Right lobe of liver (tissue), 6 donors: ENCODE measurements around the gene PMF1. TPM values are rescaled to one million over a fixed set of nuclear protein-coding genes. Genes with fewer than 3 reads are reported as not detected.

Experiments
- ATAC-seq, 4 donors: fragments of 200-7000 bp; cut with Tn5 transposase; one replicate each; pipeline ENCODE4 v1.9.1; 2020; ENCODE audit warnings: mild to moderate bottlenecking in 4 of 4, moderate library complexity in 4 of 4
- DNase-seq, 3 donors: peaks; one replicate each; pipeline ENCODE4 v3.0.0-alpha.2; 2020
- H3K27ac ChIP-seq, 3 donors: fragments of 200-600 bp; one replicate each; pipeline ENCODE4 v1.8.0; 2022
- H3K27me3 ChIP-seq, 2 donors: fragments of 200-600 bp; one replicate each; pipeline ENCODE4 v1.8.0; 2022
- H3K36me3 ChIP-seq, 4 donors: fragments of 200-600 bp; sonication (generic) in 1 of 4; one replicate each; pipeline versions ENCODE4 v1.5.1 to v1.8.0; 2017 to 2022; ENCODE audit warnings: control low read depth in 1 of 4
- H3K4me1 ChIP-seq, 4 donors: fragments of 200-600 bp; sonication (generic) in 1 of 4; one replicate each; pipeline versions ENCODE4 v1.5.1 to v1.8.0; 2017 to 2022; ENCODE audit warnings: control low read depth in 1 of 4
- H3K4me3 ChIP-seq, 3 donors: fragments of 200-600 bp; one replicate each; pipeline ENCODE4 v1.8.0; 2022
- H3K9me3 ChIP-seq, 4 donors: fragments of 200-600 bp; sonication (generic) in 1 of 4; one replicate each; pipeline versions ENCODE4 v1.5.1 to v1.8.0; 2017 to 2022; ENCODE audit warnings: control low read depth in 1 of 4
- POLR2A ChIP-seq: fragments of 450-650 bp; IDR thresholded peaks from one replicate; pipeline ENCODE4 v1.6.1; 2017; ENCODE audit warnings: antibody characterized with exemption, mild to moderate bottlenecking
- WGBS: methylation state at CpG from one replicate; pipeline ENCODE4 v1.1.6; 2018; ENCODE audit warnings: low coverage, low lambda C conversion rate; ENCODE audit not compliant: insufficient coverage; ENCODE audit errors: missing lambda C conversion rate; 5-methylcytosine and 5-hydroxymethylcytosine counted together
- intact Hi-C, 2 donors: fragments of 100-400 bp; cut with DNase I; formaldehyde crosslinking; loops; one replicate each; pipeline versions ENCODE4 v1.11.2 to v1.14.1; 2022
- total RNA-seq, 6 experiments: library from RNA; depleted of rRNA in 2 of 6; stranded (reverse); fragments of >200 nt in 2 of 6; fragmentation: NEBNext Ultra II Directional in 3 of 6; extraction: Animal tissue kit (Norgen Biotek cat#: 25700) in 3 of 6; gene quantifications; one replicate each; pipeline versions ENCODE4 v1.1.0 to v1.2.4, GENCODE V29; 2016 to 2023
- TF ChIP-seq, protein P1 (sequence below), 4 donors: fragments of 200-600 bp in 3 of 4; fragments of 450-650 bp in 1 of 4; IDR thresholded peaks; one replicate each; pipeline versions ENCODE4 v1.5.1 to v1.8.0; 2016 to 2022; ENCODE audit warnings: antibody characterized with exemption in 4 of 4, mild to moderate bottlenecking in 2 of 4
- donor health status: DM: no; HTN: yes; CAD: no.
- donor health status: DM: no; HTN: no; CAD: no.
- donor health status: DM: no; HTN: no; CAD: no.
- donor health status: DM: no; HTN: yes; CAD: no.
- donor health status: DM: no; HTN: yes; CAD: no.

The PMF1 gene
- total RNA-seq, 6 experiments from 2014 or later: 21.8 to 33.8 (median 24.8) TPM

DNA sequence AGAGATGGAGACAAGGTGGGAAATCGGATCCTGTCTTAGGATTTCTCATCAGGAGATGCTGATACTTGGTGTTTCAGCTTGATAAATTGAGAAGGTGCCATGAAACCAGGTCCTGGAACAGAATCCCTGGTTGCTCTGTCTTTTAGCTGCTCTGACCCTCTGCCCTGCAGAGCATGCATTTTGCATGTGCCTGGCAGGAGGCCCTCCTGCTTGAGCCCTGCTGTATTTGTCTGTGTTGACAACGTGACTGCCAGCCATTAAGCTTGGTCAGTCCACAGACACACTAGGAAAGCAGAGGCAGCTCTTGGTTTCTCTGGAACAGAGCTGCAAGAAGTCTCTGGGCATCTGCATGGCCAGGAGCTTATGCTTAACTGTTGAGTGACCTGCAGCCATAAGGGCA lies 16.4 kb upstream of the PMF1 start:
- no peak for TF ChIP-seq POLR2A
- TF ChIP-seq, protein P1, sequence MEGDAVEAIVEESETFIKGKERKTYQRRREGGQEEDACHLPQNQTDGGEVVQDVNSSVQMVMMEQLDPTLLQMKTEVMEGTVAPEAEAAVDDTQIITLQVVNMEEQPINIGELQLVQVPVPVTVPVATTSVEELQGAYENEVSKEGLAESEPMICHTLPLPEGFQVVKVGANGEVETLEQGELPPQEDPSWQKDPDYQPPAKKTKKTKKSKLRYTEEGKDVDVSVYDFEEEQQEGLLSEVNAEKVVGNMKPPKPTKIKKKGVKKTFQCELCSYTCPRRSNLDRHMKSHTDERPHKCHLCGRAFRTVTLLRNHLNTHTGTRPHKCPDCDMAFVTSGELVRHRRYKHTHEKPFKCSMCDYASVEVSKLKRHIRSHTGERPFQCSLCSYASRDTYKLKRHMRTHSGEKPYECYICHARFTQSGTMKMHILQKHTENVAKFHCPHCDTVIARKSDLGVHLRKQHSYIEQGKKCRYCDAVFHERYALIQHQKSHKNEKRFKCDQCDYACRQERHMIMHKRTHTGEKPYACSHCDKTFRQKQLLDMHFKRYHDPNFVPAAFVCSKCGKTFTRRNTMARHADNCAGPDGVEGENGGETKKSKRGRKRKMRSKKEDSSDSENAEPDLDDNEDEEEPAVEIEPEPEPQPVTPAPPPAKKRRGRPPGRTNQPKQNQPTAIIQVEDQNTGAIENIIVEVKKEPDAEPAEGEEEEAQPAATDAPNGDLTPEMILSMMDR (IDR thresholded peaks at IDR 0.05): no peak
- DNase-seq (peak; percentile 65 to 93 (median 90)), ATAC-seq (peak; percentile 37 to 69 (median 66))
- Histone ChIP-seq H3K4me1 (peaks cover 0 to 62% (median 23%) of the 10 kb centered on the region in 4 donors), H3K27me3 (no peaks in the 10 kb centered on the region), H3K36me3 (peaks cover 0 to 13% (median 5%) of the 10 kb centered on the region in 4 donors), H3K27ac (peak overlapping the region in 2 of 3 donors; percentile 79 to 85), H3K4me3 (peak overlapping the region in 1 of 3 donors; percentile 85), H3K9me3 (no peaks in the 10 kb centered on the region)
- intact Hi-C loops: no loop called here
- WGBS: no CpG with 5 or more reads among the region's 2 CpGs

DNA sequence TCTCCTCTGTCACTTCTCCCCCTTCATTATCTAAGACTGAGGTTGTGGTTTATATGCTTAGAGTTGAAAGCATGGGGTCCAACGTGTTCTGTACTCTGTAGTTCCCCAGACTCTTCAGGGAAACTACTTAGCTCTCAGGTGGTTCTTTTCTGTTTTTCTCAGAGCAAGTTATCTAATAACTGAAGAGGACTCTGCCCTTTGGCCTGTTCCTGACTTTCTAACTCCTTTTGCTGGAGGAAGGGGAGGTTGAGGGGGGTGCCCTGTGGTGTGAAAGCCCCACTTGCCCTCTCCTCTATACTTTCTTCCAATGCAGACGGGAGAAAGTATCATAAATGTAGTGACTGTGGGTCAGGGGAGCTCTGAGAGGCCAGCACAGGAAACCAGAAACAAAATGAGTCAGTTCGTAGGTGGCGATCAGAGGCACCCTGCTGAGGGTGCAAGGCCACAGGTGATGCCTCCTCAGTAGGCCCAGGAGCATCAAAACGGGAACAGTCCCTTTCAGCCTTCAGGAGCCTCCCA lies 13.9 kb upstream of the PMF1 start:
- peaks cover 0 to 20% (median 5%) of the 10 kb centered on the region in 4 donors for H3K36me3 ChIP-seq
- DNase-seq (no peak), ATAC-seq (peak in 1 of 4 donors; percentile 3)
- H3K9me3 ChIP-seq: no peaks in the 10 kb centered on the region
- no peak overlapping the region for H3K4me3 ChIP-seq
- peaks cover 0 to 56% (median 20%) of the 10 kb centered on the region in 4 donors for H3K4me1 ChIP-seq
- H3K27ac ChIP-seq: peak overlapping the region in 2 of 3 donors; percentile 49 to 73
- no peaks in the 10 kb centered on the region for H3K27me3 ChIP-seq
- no peak for TF ChIP-seq POLR2A
- TF ChIP-seq, protein P1 (IDR thresholded peaks at IDR 0.05): no peak
- intact Hi-C loops: no loop called here
- 55% methylated on average over 4 of the region's 5 CpGs for WGBS

DNA sequence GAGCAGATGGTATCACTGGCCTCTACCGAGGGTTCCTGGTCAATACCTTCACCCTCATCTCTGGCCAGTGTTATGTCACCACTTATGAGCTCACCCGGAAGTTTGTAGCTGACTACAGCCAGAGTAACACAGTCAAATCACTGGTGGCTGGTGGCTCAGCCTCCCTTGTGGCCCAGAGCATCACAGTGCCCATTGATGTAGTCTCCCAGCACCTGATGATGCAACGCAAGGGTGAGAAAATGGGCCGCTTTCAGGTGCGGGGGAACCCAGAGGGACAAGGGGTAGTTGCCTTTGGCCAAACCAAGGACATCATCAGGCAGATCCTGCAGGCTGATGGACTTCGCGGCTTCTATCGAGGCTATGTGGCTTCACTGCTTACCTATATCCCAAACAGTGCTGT lies 12.8 kb upstream of the PMF1 start:
- H3K36me3 ChIP-seq: peaks cover 0 to 20% (median 5%) of the 10 kb centered on the region in 4 donors

DNA sequence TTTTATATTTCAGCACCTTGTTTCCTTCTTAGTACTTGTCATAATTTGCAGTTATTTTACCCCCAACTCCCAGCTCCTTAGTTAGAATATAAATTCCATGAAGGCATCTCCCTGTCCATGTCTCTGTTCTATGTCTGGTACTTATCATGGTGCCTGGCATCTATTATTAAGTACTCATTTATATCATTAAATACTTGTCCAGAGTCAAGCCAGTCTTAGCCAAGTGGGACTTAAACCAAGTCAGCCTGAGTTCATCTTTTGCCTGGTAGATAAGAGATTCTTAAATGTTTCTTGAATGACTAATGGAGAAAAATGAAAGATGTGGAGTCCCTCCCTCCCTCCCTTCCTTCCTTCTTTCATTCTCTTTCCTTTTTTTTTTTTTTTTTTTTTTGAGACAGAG lies 9.5 kb upstream of the PMF1 start:
- DNase-seq (no peak), ATAC-seq (no peak)
- TF ChIP-seq, protein P1 (IDR thresholded peaks at IDR 0.05): no peak
- TF ChIP-seq POLR2A: no peak
- H3K27ac ChIP-seq: no peak overlapping the region
- H3K27me3 ChIP-seq: no peaks in the 10 kb centered on the region
- H3K4me1 ChIP-seq: peaks cover 0 to 18% (median 5%) of the 10 kb centered on the region in 4 donors
- intact Hi-C loops: no loop called here
- H3K36me3 ChIP-seq: peaks cover 0 to 43% (median 11%) of the 10 kb centered on the region in 4 donors
- H3K9me3 ChIP-seq: no peaks in the 10 kb centered on the region
- no peak overlapping the region for H3K4me3 ChIP-seq

More for the DNA sequence above, 12.8 kb upstream of the PMF1 start:
- DNase-seq (no peak), ATAC-seq (peak in 1 of 4 donors; percentile 20)
- no peak overlapping the region for H3K4me3 ChIP-seq
- H3K27ac ChIP-seq: no peak overlapping the region
- 80% methylated on average over 4 of the region's 8 CpGs for WGBS
- no peaks in the 10 kb centered on the region for H3K9me3 ChIP-seq
- intact Hi-C loops: no loop called here
- TF ChIP-seq, protein P1 (IDR thresholded peaks at IDR 0.05): no peak
- no peak for TF ChIP-seq POLR2A
- peaks cover 0 to 50% (median 20%) of the 10 kb centered on the region in 4 donors for H3K4me1 ChIP-seq
- H3K27me3 ChIP-seq: no peaks in the 10 kb centered on the region
